Activated naive CD8-positive, alpha-beta T cell treated with anti-CD3 and anti-CD28 coated beads, Interleukin-2, amount 10 ng/mL, durations not matched to agents 7 days and 5 days (primary cell): Measurements from ENCODE around the gene DDX52. TPM values are rescaled to one million over a fixed set of nuclear protein-coding genes. Genes with fewer than 3 reads are reported as not detected.
"Not testable (repeated sequence)": the region's sequence is repeated elsewhere in the genome, so short reads cannot be mapped to it uniquely, and the experiment has no call there.

Experiments
- ATAC-seq: fragments of 150-1000 bp; cut with Tn5 transposase; one replicate; pipeline ENCODE4 v1.10.0; 2021; ENCODE audit warnings: low read depth, moderate library complexity
- POLR2A ChIA-PET: fragments of 350-600 bp; sonication (Branson Sonifier 250); formaldehyde crosslinking; loops from one replicate; lab custom pipeline; 2021; ENCODE audit warnings: antibody characterized with exemption; lab: Charles Lee
- DNase-seq: peaks from one replicate; pipeline ENCODE4 v3.0.0; 2021
- H3K27ac Mint-ChIP-seq: one replicate; pipeline ENCODE4 v1.8.0; 2022; ENCODE audit warnings: mild to moderate bottlenecking, mixed read lengths
- H3K27me3 Mint-ChIP-seq: one replicate; pipeline ENCODE4 v1.8.0; 2022; ENCODE audit warnings: mild to moderate bottlenecking, moderate library complexity, mixed read lengths
- H3K36me3 Mint-ChIP-seq: one replicate; pipeline ENCODE4 v1.8.0; 2021; ENCODE audit warnings: mild to moderate bottlenecking, mixed read lengths
- H3K4me1 Mint-ChIP-seq: one replicate; pipeline ENCODE4 v1.8.0; 2021; ENCODE audit warnings: mixed read lengths
- H3K4me3 Mint-ChIP-seq: one replicate; pipeline ENCODE4 v1.8.0; 2022; ENCODE audit warnings: mild to moderate bottlenecking, moderate library complexity, mixed read lengths
- H3K9me3 Mint-ChIP-seq: one replicate; pipeline ENCODE4 v1.8.0; 2021; ENCODE audit warnings: mixed read lengths
- total RNA-seq, 2 experiments: library from RNA; stranded (reverse); gene quantifications; one replicate each; pipeline ENCODE4 v1.2.3, GENCODE V29; 2021

DDX52 gene, protein sequence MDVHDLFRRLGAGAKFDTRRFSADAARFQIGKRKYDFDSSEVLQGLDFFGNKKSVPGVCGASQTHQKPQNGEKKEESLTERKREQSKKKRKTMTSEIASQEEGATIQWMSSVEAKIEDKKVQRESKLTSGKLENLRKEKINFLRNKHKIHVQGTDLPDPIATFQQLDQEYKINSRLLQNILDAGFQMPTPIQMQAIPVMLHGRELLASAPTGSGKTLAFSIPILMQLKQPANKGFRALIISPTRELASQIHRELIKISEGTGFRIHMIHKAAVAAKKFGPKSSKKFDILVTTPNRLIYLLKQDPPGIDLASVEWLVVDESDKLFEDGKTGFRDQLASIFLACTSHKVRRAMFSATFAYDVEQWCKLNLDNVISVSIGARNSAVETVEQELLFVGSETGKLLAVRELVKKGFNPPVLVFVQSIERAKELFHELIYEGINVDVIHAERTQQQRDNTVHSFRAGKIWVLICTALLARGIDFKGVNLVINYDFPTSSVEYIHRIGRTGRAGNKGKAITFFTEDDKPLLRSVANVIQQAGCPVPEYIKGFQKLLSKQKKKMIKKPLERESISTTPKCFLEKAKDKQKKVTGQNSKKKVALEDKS
- 10 to 100 TPM; 22.7 to 29.6 TPM for total RNA-seq

DNA sequence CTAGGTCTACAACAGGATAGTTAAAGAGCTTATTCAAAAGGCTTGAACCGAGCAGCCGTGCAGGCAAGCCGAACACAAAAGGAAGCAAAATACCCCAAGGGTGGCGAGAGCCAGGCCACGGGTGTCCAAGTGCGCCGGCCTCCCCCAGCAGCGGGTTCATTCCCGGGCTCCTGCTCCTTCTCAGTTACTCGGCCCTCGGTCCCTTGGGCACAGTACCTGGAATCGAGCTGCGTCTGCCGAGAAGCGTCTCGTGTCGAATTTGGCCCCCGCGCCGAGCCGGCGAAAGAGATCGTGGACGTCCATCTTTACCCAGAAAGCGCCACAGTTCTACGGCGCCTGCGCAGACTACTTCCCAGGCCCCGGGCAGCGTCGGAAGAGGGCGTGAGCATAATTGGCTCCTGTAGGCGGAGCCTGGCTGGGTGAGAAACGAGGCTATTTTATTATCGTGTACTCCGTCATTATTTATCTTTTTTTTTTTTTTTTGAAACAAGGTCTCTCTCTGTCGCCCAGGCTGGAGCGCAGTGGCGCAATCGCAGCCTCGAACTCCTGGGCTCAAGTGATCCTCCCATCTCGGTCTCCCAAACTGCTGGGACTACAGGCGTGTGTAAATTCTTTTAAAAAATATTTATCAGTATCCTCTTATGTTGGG, at the start of gene DDX52:
Gene DDX52 (minus strand): TSS at position 329 of the 649 bp plus-strand sequence. CDS start 26 bp downstream, at position 303.
- ATAC-seq: peak; percentile 98
- peaks cover 27% of the 10 kb centered on the region for H3K4me1 Mint-ChIP-seq
- H3K27me3 Mint-ChIP-seq: peaks cover 43% of the 10 kb centered on the region
- H3K36me3 Mint-ChIP-seq: peaks cover 9% of the 10 kb centered on the region
- DNase-seq: peak; percentile 87
- H3K9me3 Mint-ChIP-seq: no peaks in the 10 kb centered on the region
- H3K27ac Mint-ChIP-seq: peak within 1 kb of the TSS; percentile 90
- POLR2A ChIA-PET: interaction anchor here (2.1 kb wide), 1 partner anchor 34 kb away, joined by 6 read pairs; the partner anchor contains the start of gene SYNRG
- peak within 1 kb of the TSS; percentile 91 for H3K4me3 Mint-ChIP-seq

- Mint-ChIP-seq H3K9me3 (peaks cover 1% of the 10 kb centered on the region), H3K36me3 (no peaks in the 10 kb centered on the region), H3K4me1 (peaks cover 6% of the 10 kb centered on the region), H3K4me3 (no peak overlapping the region), H3K27me3 (peaks cover 4% of the 10 kb centered on the region), H3K27ac (peak overlapping the region; percentile 34)
- DNase-seq (no peak), ATAC-seq (no peak)
- POLR2A ChIA-PET: no interaction called here
These were observed 48.6 kb upstream of the DDX52 start for GRCh38 chr17:37691807-37692206.

DNA sequence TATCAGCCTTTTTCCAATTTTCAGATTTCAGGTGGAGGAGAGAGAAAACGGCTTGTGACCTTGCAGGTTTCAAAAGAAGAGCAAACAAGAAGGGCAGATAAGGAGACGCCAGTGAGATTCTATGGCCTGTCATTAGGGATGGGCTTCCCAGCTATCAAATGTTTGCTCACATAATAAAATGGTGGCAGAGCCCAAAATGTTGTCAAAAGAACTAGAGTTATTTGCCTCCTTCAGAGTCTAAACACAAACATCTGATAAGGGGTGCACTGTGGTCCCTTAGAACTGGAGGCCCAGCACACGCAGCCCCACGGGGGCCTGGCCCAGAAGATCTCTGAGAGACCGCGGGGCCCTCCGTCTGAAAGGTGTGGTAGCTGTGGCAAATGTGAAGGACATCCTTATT, 46.1 kb upstream of the DDX52 start:
- peaks cover 6% of the 10 kb centered on the region for H3K4me1 Mint-ChIP-seq
- ATAC-seq (no peak), DNase-seq (no peak)
- H3K4me3 Mint-ChIP-seq: no peak overlapping the region
- H3K9me3 Mint-ChIP-seq: no peaks in the 10 kb centered on the region
- POLR2A ChIA-PET: no interaction called here
- peaks cover 2% of the 10 kb centered on the region for H3K27me3 Mint-ChIP-seq
- no peak overlapping the region for H3K27ac Mint-ChIP-seq
- no peaks in the 10 kb centered on the region for H3K36me3 Mint-ChIP-seq

DNA sequence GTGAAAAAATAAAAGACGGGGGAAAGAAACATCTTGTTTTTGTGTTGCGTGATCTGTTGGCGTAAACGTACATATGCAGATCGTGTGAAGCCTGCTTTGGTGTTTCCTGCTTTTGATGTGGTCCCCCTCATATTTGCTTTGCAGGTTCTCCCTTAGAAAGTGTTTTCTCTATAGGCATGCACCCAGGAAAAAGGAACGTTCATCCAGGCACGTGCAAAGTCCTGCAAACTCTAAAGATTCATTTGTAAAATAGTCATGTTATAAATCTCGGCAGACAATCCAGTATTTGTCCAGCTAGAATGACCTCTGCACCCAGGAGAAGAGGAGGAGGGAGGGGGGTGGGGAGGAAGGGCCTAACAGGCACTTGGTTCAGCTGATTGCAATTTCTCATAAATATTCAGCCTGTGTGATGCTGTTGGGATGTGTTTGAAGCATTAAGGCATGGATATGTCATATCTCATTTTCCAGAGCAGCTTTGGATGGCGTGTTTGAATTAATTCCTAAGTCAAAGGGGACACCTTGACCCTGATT, 40.3 kb upstream of the DDX52 start:
- DNase-seq (no peak), ATAC-seq (no peak)
- Mint-ChIP-seq H3K27ac (no peak overlapping the region), H3K36me3 (no peaks in the 10 kb centered on the region), H3K27me3 (peaks cover 9% of the 10 kb centered on the region), H3K9me3 (peaks cover under 1% of the 10 kb centered on the region), H3K4me3 (no peak overlapping the region), H3K4me1 (peaks cover 10% of the 10 kb centered on the region)
- POLR2A ChIA-PET: interaction anchor here (0.6 kb wide), 1 partner anchor 603 kb away, joined by 3 read pairs; no protein-coding TSS in a partner anchor

DNA sequence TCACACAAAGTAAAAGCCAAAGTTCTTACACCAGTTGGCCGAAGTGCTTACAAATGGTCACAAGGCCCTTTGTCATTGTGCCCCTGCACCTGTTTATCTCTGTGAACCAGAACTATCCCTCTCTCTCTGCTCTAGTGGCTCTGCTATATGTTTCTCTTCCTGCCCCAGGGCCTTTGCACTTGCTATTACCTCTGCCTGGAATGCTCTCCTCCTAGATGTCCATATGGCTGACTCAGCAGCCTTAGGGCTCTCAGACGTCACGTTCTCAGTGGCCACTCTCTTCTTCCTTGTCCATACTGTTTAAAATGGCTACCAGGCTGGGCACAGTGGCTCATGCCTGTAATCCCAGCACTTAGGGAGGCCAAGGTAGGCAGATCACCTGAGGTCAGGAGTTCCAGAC, 38.8 kb upstream of the DDX52 start:
- Mint-ChIP-seq H3K36me3 (no peaks in the 10 kb centered on the region), H3K4me3 (no peak overlapping the region), H3K27me3 (peaks cover 15% of the 10 kb centered on the region), H3K4me1 (peaks cover 10% of the 10 kb centered on the region), H3K9me3 (peaks cover 2% of the 10 kb centered on the region), H3K27ac (no peak overlapping the region)
- no peak for DNase-seq
- POLR2A ChIA-PET: interaction anchor here (0.7 kb wide), 1 partner anchor 1013 kb away, joined by 3 read pairs; no protein-coding TSS in a partner anchor
- no peak for ATAC-seq

- POLR2A ChIA-PET, H3K9me3 Mint-ChIP-seq, H3K4me3 Mint-ChIP-seq, H3K27ac Mint-ChIP-seq, ATAC-seq, H3K36me3 Mint-ChIP-seq, DNase-seq: not testable (repeated sequence)
- peaks cover 17% of the 10 kb centered on the region for H3K4me1 Mint-ChIP-seq
- H3K27me3 Mint-ChIP-seq: peaks cover 22% of the 10 kb centered on the region
These were observed 36.7 kb upstream of the DDX52 start for GRCh38 chr17:37679995-37680394.

DNA sequence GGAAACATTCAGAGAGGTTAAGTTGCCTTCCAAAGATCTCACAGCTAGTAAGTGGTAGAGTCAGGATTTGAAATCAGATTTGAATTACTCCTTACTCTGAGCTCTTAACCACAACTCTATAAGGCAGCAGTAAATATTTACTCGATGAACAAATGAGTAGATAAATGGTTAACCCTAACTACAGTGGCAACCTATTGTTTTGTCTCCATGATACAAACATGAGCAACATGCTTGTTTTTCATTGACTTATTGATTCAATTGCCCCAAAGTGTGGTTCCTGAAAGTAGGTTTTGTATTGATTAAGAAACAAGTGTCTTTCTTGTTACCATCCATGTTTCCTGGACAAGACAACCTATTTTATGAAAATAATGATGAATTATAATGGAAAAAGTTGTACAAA, 34.8 kb upstream of the DDX52 start:
- peaks cover 10% of the 10 kb centered on the region for H3K4me1 Mint-ChIP-seq
- peaks cover 26% of the 10 kb centered on the region for H3K27me3 Mint-ChIP-seq
- DNase-seq: no peak
- peaks cover 2% of the 10 kb centered on the region for H3K9me3 Mint-ChIP-seq
- H3K4me3 Mint-ChIP-seq: no peak overlapping the region
- ATAC-seq: no peak
- no peaks in the 10 kb centered on the region for H3K36me3 Mint-ChIP-seq
- POLR2A ChIA-PET: no interaction called here
- H3K27ac Mint-ChIP-seq: no peak overlapping the region

GRCh38 chr17:37677021-37677420, 33.8 kb upstream of the DDX52 start:
- ATAC-seq: no peak
- H3K9me3 Mint-ChIP-seq: peaks cover 2% of the 10 kb centered on the region
- no peak overlapping the region for H3K4me3 Mint-ChIP-seq
- POLR2A ChIA-PET: no interaction called here
- no peak for DNase-seq
- H3K27me3 Mint-ChIP-seq: peaks cover 26% of the 10 kb centered on the region
- no peaks in the 10 kb centered on the region for H3K36me3 Mint-ChIP-seq
- no peak overlapping the region for H3K27ac Mint-ChIP-seq
- H3K4me1 Mint-ChIP-seq: peaks cover 8% of the 10 kb centered on the region

DNA sequence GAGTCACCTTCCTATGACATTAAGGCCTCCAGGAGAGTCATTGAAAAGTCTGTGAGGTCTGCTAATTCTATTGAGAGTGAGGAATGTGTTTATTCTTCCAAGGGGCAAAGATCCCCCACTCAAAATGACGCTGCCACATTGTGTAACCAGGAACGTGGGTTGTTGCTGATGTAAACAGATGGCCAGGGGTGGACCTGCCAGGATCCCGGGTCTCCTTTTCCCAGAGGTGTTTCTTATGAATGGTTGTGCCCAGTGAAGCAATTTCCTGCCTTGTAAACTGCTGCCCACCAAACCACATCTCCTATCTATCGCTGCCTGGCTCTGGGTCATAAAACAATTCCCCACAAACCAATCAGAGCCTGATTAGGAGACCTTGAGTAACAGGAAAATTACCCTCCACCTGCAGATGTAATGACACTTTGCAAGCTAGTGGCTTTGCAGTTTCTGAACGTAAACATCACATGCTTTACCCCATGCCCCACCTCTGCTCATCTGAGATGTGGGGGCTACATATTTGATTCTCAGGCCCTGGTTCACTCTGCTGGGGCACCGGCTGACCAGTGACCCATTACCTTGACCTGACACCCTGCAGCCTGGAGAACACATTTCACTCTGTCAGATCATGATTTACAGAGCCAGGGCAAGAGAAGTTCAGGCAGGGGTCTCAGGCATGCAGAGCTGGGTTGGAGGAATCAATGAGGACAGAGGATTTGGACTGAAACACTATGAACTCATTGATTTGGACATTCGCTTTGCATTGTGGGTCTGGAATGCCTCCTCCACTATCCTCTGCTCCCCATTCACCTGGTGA, 33.1 kb upstream of the DDX52 start:
- POLR2A ChIA-PET: no interaction called here

GRCh38 chr17:37674511-37674910, 31.3 kb upstream of the DDX52 start:
- DNase-seq (no peak), ATAC-seq (no peak)
- H3K27ac Mint-ChIP-seq: no peak overlapping the region
- H3K9me3 Mint-ChIP-seq: peaks cover 2% of the 10 kb centered on the region
- peaks cover 24% of the 10 kb centered on the region for H3K27me3 Mint-ChIP-seq
- POLR2A ChIA-PET: no interaction called here
- H3K4me3 Mint-ChIP-seq: no peak overlapping the region
- no peaks in the 10 kb centered on the region for H3K36me3 Mint-ChIP-seq
- peaks cover 7% of the 10 kb centered on the region for H3K4me1 Mint-ChIP-seq

More for the DNA sequence above, 33.1 kb upstream of the DDX52 start:
- peaks cover 7% of the 10 kb centered on the region for H3K4me1 Mint-ChIP-seq
- DNase-seq (no peak), ATAC-seq (no peak)
- peaks cover 2% of the 10 kb centered on the region for H3K9me3 Mint-ChIP-seq
- peaks cover 26% of the 10 kb centered on the region for H3K27me3 Mint-ChIP-seq
- H3K36me3 Mint-ChIP-seq: no peaks in the 10 kb centered on the region
- no peak overlapping the region for H3K4me3 Mint-ChIP-seq
- no peak overlapping the region for H3K27ac Mint-ChIP-seq

DNA sequence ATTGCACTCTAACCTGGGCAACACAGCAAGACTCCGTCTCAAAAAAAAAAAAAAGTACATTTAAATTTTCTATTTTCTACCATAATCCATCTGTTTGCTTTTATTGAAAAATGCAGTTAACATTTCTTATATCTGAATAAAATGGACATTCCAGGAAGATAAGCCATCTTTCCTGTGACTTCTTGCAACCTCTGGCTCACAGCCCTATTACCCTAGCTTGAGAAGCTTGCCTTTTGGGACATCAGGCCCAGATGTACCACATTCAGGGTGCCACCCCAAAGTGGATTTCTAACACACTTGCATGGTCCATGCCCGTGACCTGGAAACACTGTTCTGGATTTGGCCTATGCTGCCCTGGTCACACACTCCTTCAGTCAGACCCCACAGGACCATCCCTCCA, 30.1 kb upstream of the DDX52 start:
- DNase-seq (no peak), ATAC-seq (no peak)
- peaks cover 17% of the 10 kb centered on the region for H3K27me3 Mint-ChIP-seq
- H3K36me3 Mint-ChIP-seq: no peaks in the 10 kb centered on the region
- POLR2A ChIA-PET: no interaction called here
- H3K9me3 Mint-ChIP-seq: peaks cover under 1% of the 10 kb centered on the region
- no peak overlapping the region for H3K4me3 Mint-ChIP-seq
- no peak overlapping the region for H3K27ac Mint-ChIP-seq
- peaks cover 7% of the 10 kb centered on the region for H3K4me1 Mint-ChIP-seq

DNA sequence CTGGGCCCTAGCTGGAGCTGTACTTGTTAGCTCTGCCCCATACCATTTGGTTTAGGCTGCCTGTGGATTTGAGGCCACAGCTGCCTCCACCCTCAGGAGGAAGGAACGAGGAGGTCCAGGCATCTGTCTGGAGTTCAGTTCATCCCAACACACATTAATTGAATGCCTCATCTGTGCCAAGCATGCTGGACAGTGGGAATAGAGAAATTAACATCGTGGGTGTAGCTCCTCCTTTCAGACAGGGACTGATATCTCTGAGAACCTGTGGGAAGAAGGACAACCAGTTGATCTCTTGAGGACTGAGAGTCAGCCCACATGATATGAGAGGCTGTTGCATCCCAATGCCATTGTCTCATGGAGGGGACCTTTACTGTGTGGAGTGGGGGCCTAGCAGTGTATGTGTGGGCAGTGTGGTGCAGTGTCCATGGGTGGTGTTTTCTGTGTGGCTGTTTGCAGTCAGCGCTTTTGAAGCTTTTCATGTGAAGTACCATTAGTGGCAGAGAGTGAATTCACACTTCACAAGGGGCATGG, 29.4 kb upstream of the DDX52 start:
- Mint-ChIP-seq H3K27me3 (peaks cover 15% of the 10 kb centered on the region), H3K4me1 (peaks cover 7% of the 10 kb centered on the region), H3K36me3 (no peaks in the 10 kb centered on the region), H3K9me3 (no peaks in the 10 kb centered on the region), H3K27ac (no peak overlapping the region), H3K4me3 (no peak overlapping the region)
- ATAC-seq (no peak), DNase-seq (no peak)
- POLR2A ChIA-PET: no interaction called here
